Mesothelial cell of epicardium (in vitro differentiated cells): ENCODE data around the gene THBS3. TPM values are rescaled to one million over a fixed set of nuclear protein-coding genes. Genes with fewer than 3 reads are reported as not detected.

Experiments used
- total RNA-seq: library from RNA; stranded (reverse); gene quantifications from 3 replicates; pipeline ENCODE4 v1.2.1, GENCODE V29; 2021

The THBS3 gene
- total RNA-seq, 1 donor from 2014 or later = 54.0 TPM

Other genes with a start within 250 kb of the THBS3 start
- gene PYGO2, start 246.1 kb downstream of the THBS3 start, total RNA-seq = 43.8 to 47.3 TPM (median 44.6 TPM) in 3 replicates
- 115 to 132 TPM (median 117 TPM) in 3 replicates for gene SHC1, start 237.2 kb downstream of the THBS3 start, total RNA-seq
- gene CKS1B, start 233.2 kb downstream of the THBS3 start, total RNA-seq = 64.0 to 70.9 TPM (median 68.2 TPM) in 3 replicates
- 46.8 to 49.6 TPM (median 48.3 TPM) in 3 replicates for gene FLAD1, start 224.6 kb downstream of the THBS3 start, total RNA-seq
- gene LENEP, start 214.3 kb downstream of the THBS3 start, total RNA-seq = 0.49 to 1.3 TPM (median 0.87 TPM) in 3 replicates
- gene ZBTB7B, start 205.1 kb downstream of the THBS3 start, total RNA-seq = 19.9 to 21.7 TPM (median 21.7 TPM) in 3 replicates
- 1.8 to 2.9 TPM (median 1.9 TPM) in 3 replicates for gene DCST2, start 174.1 kb downstream of the THBS3 start, total RNA-seq
- gene DCST1, start 174.1 kb downstream of the THBS3 start, total RNA-seq = 0.58 TPM in 1 of 3 replicates, not detected in the others
- gene ADAM15, start 156.6 kb downstream of the THBS3 start, total RNA-seq = 32.7 to 36.1 TPM (median 36.1 TPM) in 3 replicates
- 30.8 to 31.2 TPM (median 30.9 TPM) in 3 replicates for gene EFNA4, start 144.2 kb downstream of the THBS3 start, total RNA-seq
- gene EFNA3, start 129.1 kb downstream of the THBS3 start, total RNA-seq = 14.6 to 17.8 TPM (median 15.4 TPM) in 3 replicates
- gene EFNA1, start 80.0 kb downstream of the THBS3 start, total RNA-seq = 92.4 to 94.8 TPM (median 93.1 TPM) in 3 replicates
- 25.6 to 33.5 TPM (median 25.9 TPM) in 3 replicates for gene SLC50A1, start 72.0 kb downstream of the THBS3 start, total RNA-seq
- 49.7 to 60.9 TPM (median 54.1 TPM) in 3 replicates for gene DPM3, start 67.4 kb downstream of the THBS3 start, total RNA-seq
- gene KRTCAP2, start 34.6 kb downstream of the THBS3 start, total RNA-seq = 120 to 143 TPM (median 123 TPM) in 3 replicates
- gene TRIM46, start 34.0 kb downstream of the THBS3 start, total RNA-seq = 5.7 to 6.6 TPM (median 6.3 TPM) in 3 replicates
- gene MTX1, start 798 bp upstream of the THBS3 start, total RNA-seq = 33.9 to 35.7 TPM (median 33.9 TPM) in 3 replicates
- 51.9 to 56.1 TPM (median 56.0 TPM) in 3 replicates for gene ENTREP3, start 47.6 kb upstream of the THBS3 start, total RNA-seq
- 46.8 to 50.5 TPM (median 49.8 TPM) in 3 replicates for gene SCAMP3, start 54.5 kb upstream of the THBS3 start, total RNA-seq
- gene CLK2, start 65.6 kb upstream of the THBS3 start, total RNA-seq = 104 to 108 TPM (median 105 TPM) in 3 replicates
- gene HCN3, start 69.6 kb upstream of the THBS3 start, total RNA-seq = 12.9 to 13.6 TPM (median 13.1 TPM) in 3 replicates
- 0.11 TPM in 1 of 3 replicates, not detected in the others for gene PKLR, start 93.5 kb upstream of the THBS3 start, total RNA-seq
- gene FDPS, start 101.0 kb upstream of the THBS3 start, total RNA-seq = 153 to 166 TPM (median 162 TPM) in 3 replicates
- gene RUSC1, start 113.0 kb upstream of the THBS3 start, total RNA-seq = 55.0 to 57.0 TPM (median 55.5 TPM) in 3 replicates